SIG-M5 treated with dmso at 0.1 percent for 504 hours (cell line): ENCODE data around the gene NHLRC2.
"Not testable (repeated sequence)": the region's sequence is repeated elsewhere in the genome, so short reads cannot be mapped to it uniquely, and the experiment has no call there.

Source experiments
- DNase-seq: peaks from one replicate; lab custom pipeline; 2025; ENCODE audit not compliant: unreplicated experiment; lab: John Stamatoyannopoulos, UW

Gene NHLRC2

DNA sequence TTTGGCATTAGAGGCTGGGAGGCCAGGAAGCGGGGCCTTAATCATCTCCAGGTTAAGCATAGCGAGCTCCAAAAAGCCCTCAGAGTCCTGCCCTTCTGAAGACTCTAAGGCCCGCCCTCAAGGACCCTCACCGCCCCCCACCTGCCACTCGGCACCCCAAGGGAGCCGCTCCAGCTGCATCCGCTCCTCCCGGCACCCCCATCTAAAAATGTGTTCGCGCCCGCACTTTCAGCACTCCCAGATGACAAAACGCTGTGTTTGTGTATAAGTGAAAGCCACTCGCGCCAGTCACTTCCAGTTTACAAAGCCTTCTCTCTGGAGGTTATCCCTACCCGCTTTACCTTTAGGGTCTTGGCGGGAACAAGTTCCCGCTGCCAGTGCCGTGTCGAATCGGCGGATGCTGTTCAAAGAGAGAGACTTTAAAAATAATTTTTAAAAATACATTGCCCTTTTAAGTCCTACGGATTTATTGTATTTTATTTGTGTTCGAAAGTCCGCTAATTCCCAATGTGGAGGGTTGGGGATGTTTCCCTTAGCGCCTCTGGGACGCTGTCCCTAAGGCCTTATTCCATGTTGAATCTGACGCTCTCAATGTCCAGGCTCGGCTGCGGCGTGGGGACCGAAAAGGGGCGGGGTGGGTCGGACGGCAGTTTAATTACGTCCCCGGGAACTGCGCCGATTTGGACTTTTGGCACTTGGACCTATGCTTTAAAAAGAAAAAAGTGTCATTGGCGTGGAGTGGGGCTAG, at the start of gene NHLRC2, which contains the start of gene DCLRE1A:
Gene NHLRC2, plus strand, starts transcription at position 649 of the 748 bp plus-strand sequence. CDS start 212 bp downstream, outside the sequence.
Gene DCLRE1A, minus strand, starts transcription at position 70 of the 748 bp plus-strand sequence. CDS start 900 bp downstream, outside the sequence.
- peak; percentile 68 for DNase-seq

DNA sequence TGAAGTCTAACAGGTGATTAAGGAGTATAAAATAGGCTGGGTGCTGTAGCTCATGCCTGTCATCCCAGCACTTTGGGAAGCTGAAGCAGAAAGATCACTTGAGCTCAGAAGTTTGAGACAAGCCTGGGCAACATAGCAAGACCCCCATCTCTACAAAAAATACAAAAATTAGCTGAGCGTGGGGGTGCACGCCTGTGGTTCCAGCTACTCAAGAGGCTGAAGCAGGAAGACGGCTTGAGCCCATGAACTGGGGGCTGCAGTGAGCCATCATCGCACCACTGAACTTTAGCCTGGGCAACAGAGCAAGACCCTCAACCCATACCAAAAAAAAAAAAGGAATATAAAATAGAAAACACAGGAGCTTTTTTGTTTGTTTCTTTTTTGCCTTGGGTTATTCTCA, 48.0 kb upstream of the NHLRC2 start:
- DNase-seq = no peak

- DNase-seq = no peak
These were observed 46.3 kb upstream of the NHLRC2 start for GRCh38 chr10:113808168-113808567.

DNA sequence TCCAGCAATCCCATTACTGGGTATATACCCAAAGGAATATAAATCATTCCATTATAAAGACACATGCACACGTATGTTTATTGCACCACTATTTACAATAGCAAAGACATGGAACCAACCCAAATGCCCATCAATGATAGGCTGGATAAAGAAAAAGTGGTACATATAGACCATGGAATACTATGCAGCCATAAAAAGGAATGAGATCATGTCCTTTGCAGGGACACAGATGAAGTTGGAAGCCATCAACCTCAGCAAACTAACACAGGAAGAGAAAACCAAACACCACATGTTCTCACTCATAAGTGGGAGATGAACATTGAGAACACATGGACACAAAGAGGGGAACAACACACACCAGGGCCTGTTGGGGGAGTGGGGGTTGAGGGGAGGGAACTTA, 39.8 kb upstream of the NHLRC2 start:
- not testable (repeated sequence) for DNase-seq

DNA sequence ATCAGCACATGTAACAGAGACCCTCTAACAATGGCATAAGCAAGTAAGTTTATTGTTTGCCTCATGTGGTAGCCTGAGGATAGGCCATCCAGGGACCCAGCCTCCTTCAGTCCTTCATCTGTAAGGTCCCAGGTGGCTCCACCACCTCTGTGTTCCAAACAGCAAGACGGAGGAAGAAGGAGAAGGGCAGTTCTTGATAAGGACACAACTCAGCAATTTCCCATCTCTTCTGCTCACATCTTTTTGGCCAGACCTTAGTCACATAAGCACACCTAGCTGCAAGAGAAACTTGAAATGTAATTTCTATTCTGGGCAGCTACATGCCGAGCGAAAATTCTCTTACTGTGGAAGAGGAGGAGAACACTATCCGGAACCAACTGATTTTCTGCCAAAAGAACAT, 34.5 kb upstream of the NHLRC2 start:
- no peak for DNase-seq

DNA sequence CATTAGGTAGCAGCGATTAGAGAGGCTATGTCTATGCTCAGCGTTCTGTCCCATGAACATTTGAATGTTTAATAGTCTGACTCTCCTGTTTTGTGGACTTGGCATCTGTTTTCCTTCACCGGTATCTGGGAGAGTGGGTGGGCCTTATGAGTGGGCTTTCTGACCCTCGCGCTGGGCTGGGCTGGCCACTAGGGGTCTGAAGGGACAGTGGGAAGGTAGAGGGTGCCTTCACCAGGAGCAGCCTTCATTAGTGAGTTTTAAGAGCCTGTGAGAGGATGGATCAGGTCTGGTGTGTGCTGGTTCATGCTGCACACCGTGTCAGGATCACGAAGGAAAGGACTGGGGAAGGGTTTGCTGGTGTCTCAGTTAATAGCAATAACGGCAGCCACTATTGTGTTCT, 34.0 kb upstream of the NHLRC2 start:
- no peak for DNase-seq

- DNase-seq = not testable (repeated sequence)
These were observed 33.2 kb upstream of the NHLRC2 start for GRCh38 chr10:113821306-113821705.

GRCh38 chr10:113822174-113822573, 32.3 kb upstream of the NHLRC2 start:
- DNase-seq = no peak

- DNase-seq = no peak
These were observed 31.1 kb upstream of the NHLRC2 start for GRCh38 chr10:113823389-113823788.

GRCh38 chr10:113825791-113826190, 28.7 kb upstream of the NHLRC2 start:
- no peak for DNase-seq

DNA sequence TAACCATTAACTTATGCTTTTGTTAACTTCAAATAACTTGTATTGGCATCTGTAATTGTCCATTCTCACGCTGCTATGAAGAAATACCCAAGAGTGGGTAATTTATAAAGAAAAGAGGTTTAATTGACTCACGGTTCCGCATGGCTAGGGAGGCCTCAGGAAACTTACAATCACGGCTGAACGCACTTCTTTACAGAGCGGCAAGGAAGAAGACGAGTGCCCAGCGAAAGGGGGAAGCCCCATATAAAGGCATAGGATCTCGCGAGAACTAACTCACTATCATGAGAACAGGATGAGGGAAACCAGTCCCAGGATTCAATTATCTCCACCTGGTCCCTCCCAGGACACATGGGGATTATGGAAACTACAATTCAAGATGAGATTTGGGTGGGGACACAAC, 25.9 kb upstream of the NHLRC2 start:
- DNase-seq = not testable (repeated sequence)

DNA sequence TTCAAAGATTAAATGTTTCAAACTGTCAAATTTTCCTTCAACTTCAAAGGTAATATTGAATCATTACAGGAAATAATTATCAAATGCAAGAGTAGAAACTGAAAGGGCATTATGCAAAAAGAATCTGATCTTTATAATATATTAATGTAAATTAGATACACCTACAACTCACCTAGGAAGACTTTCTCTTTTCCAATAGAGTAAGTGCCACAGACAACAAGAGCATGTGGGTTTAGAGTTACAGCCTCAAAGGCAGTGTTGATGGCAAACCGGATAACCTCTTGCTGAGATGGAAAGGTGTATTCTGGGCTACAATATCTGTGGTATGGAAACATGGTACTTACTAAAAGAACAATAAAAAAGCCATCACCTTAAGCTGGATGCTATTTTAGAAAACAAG, 12.3 kb upstream of the NHLRC2 start:
- DNase-seq = no peak

GRCh38 chr10:113843972-113844485, 10.4 kb upstream of the NHLRC2 start:
- DNase-seq = no peak

DNA sequence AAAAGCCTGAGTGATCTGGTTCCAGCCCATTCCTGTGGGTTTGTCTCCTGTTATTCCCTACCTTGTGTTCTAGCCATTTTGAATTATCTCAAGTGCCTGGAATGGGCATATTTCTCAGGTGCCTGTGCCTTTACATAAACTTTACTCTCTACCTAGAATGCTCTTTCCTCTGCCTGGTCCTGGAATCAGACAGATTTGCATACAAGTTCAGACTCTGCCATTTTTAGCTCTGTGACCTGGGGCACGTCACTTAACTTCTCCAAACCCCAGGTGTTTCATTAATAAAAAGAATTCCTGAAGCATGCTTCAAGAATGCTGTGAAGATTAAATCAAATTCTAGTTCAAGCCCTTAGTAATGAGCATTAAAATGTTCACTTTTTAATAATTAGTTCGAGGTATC, 8.4 kb upstream of the NHLRC2 start:
- DNase-seq = no peak

DNA sequence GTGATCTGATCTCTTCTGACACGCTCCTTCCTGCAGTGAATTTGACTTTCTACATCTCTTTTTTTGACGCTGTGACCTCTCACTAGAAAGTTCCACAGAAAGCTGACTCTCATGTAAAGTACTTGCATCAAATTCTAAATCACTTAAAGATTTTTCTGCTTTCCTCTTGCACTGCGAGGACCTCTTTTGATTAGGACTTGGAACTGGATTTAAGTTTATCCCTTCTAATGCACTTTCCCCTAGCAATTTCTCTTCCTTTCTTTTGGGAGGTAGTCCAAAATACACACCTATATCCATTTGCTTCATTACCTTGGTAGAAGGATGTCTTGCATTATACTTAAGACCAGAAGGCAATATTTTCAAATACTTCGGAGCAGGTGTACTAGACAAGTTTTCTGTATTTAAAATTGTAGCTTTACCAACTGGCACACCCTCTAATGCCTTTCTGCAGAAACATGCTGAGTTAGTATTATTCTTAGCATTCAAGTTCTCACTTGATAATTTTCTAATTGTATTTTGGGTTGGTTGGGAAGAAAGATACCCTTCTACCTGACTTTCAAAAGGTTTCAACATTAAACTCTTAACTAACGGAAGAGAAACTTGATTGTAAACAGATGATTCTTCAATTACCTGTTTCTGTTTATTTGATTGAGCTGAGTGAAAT, 5.2 kb upstream of the NHLRC2 start:
- no peak for DNase-seq

- DNase-seq = no peak
These were observed 4.5 kb upstream of the NHLRC2 start for GRCh38 chr10:113849946-113850345.

DNA sequence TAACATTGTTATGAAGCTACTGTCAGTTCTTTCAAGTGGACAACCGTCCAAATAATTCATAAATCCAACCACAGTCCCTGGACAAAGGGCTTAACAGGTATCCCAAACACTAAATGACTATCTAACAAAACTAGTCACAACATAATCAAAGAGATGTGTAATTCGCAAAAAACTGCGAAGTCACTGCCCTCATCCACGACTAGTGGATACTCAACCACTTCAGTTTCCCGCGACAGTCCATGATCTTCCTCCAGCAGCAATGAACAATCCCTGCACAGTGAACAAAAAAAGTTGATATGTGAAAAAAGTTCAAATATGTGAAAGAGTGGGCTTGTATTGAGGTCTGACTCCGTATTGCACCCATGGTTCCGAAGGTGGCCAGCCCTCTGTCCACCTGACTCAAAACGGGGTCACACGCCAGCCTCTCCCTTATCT, 866 bp upstream of the NHLRC2 start:
- DNase-seq = no peak

- DNase-seq = no peak
These were observed 514 bp downstream of the NHLRC2 start for GRCh38 chr10:113854761-113855588.

DNA sequence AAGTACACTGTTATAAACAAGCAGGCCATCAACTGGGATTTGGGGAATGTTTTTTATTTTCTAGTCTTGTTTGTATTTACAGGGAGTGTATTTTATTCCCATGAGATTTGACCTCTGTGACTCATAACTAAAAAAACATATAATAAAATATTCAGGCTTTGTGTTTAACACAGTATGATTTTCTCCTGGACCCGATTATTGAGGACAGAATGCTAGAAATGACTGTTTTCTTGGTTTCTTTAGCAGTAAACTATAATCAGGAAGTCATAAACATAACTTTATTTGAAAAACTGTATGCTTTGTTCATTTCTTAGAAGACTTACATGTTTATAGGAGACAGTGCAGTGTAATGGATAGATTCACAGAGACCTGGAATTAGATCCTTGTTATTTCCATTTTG, 2.1 kb downstream of the NHLRC2 start:
- no peak for DNase-seq

DNA sequence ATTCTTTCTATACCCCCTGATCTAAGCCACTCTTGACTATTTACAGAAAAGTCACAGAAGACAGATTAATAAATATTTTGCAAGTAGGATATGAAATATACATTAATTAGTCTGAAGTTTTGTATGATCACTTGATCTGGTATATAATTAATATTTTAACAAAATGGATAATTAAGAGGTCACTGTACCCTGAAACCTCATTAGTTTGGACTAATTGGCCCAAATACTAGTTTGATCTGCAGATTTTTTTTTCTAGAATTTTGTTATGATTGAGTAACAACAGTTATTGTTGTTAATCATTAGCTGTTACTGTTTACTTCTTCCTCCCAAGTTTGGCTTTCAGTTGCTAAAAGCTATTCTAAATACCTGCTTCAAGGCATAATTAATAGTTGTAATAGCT, 2.7 kb downstream of the NHLRC2 start:
- no peak for DNase-seq

GRCh38 chr10:113858541-113858940, 4.1 kb downstream of the NHLRC2 start:
- no peak for DNase-seq
